ENCODE data around the gene NHSL1. TPM values are rescaled to one million over a fixed set of nuclear protein-coding genes. Genes with fewer than 3 reads are reported as not detected.

NHSL1 gene
- total RNA-seq, 4 donors from 2014 or later: 73.2 to 117 (median 98.0) TPM

GRCh38 chr6:138424004-138424904, 75.0 kb downstream of the NHSL1 start:
- in situ Hi-C loops (cut with MboI; ENCODE audit: low pct_ligation_motif_present in 1 of 4, low pct_unique_long_range_greater_than_20kb in 1 of 4, low sequenced_read_pairs in 3 of 4) (loop anchor here in 3 of 4 donors (25.0 kb wide), 2 partner anchors 312 to 338 kb away; partner anchors contain the start of genes CCDC28A (in 2 of the 3) and PERP (in 2 of the 3)), intact Hi-C loops (cut with DNase I; ENCODE audit: low total_unique reads) (no loop called here)
- Histone ChIP-seq H3K36me3 (peaks cover 0 to 7% (median 0%) of the 10 kb centered on the region in 4 donors), H3K4me1 (peaks cover 0 to 14% (median 1%) of the 10 kb centered on the region in 4 donors), H3K4me3 (no peak overlapping the region), H3K9me3 (no peaks in the 10 kb centered on the region), H3K27ac (no peak overlapping the region), H3K27me3 (no peaks in the 10 kb centered on the region)
- WGBS, 2 donors (ENCODE audit: low coverage in 1 of 2): 94 to 100% methylated on average over 2 to 47 of the region's 48 CpGs
- TF ChIP-seq POLR2A (IDR thresholded peaks at IDR 0.05) (no peak), EP300 (IDR thresholded peaks at IDR 0.05; ENCODE audit: low read depth) (no peak), POLR2AphosphoS5 (IDR thresholded peaks at IDR 0.05) (no peak)
- TF ChIP-seq, protein P1, sequence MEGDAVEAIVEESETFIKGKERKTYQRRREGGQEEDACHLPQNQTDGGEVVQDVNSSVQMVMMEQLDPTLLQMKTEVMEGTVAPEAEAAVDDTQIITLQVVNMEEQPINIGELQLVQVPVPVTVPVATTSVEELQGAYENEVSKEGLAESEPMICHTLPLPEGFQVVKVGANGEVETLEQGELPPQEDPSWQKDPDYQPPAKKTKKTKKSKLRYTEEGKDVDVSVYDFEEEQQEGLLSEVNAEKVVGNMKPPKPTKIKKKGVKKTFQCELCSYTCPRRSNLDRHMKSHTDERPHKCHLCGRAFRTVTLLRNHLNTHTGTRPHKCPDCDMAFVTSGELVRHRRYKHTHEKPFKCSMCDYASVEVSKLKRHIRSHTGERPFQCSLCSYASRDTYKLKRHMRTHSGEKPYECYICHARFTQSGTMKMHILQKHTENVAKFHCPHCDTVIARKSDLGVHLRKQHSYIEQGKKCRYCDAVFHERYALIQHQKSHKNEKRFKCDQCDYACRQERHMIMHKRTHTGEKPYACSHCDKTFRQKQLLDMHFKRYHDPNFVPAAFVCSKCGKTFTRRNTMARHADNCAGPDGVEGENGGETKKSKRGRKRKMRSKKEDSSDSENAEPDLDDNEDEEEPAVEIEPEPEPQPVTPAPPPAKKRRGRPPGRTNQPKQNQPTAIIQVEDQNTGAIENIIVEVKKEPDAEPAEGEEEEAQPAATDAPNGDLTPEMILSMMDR (IDR thresholded peaks at IDR 0.05): no peak
- DNase-seq: no peak

DNA sequence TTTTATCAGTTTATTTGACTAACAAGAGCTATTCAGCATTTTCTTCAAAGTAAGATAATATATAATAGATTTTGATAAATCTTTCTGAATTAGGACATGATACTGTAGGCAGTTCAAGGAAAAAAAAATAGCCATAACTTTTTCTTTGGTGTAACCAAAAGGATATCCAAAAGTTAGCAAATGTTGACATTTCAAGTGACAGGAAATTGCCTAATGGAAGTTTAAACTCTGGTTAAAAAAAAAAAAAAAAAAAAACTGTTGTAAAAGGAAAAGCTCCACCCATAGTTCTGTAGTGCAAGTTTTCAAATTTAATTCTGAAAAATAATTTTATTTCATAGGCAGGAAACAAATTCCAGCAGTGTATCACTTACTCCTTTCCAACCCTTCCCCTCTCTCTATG, 76.4 kb downstream of the NHSL1 start:
- Histone ChIP-seq H3K9me3 (no peaks in the 10 kb centered on the region), H3K4me1 (peaks cover 0 to 7% (median 0%) of the 10 kb centered on the region in 4 donors), H3K27ac (no peak overlapping the region), H3K4me3 (no peak overlapping the region), H3K27me3 (no peaks in the 10 kb centered on the region), H3K36me3 (peaks cover 0 to 7% (median 0%) of the 10 kb centered on the region in 4 donors)
- no peak for DNase-seq
- TF ChIP-seq POLR2A (IDR thresholded peaks at IDR 0.05): no peak
- TF ChIP-seq, protein P1 (IDR thresholded peaks at IDR 0.05): no peak
- no peak for TF ChIP-seq EP300 (IDR thresholded peaks at IDR 0.05; ENCODE audit: low read depth)
- TF ChIP-seq POLR2AphosphoS5 (IDR thresholded peaks at IDR 0.05): no peak
- intact Hi-C loops (cut with DNase I; ENCODE audit: low total_unique reads) (no loop called here), in situ Hi-C loops (cut with MboI; ENCODE audit: low pct_ligation_motif_present in 1 of 4, low pct_unique_long_range_greater_than_20kb in 1 of 4, low sequenced_read_pairs in 3 of 4) (loop anchor here in 3 of 4 donors (25.0 kb wide), 2 partner anchors 311 to 339 kb away; partner anchors contain the start of genes CCDC28A (in 2 of the 3) and PERP (in 2 of the 3))

- Histone ChIP-seq H3K36me3 (peaks cover 0 to 7% (median 0%) of the 10 kb centered on the region in 4 donors), H3K27ac (no peak overlapping the region), H3K9me3 (no peaks in the 10 kb centered on the region), H3K27me3 (no peaks in the 10 kb centered on the region), H3K4me3 (no peak overlapping the region), H3K4me1 (peaks cover 0 to 7% (median 0%) of the 10 kb centered on the region in 4 donors)
- DNase-seq: no peak
- intact Hi-C loops (cut with DNase I; ENCODE audit: low total_unique reads) (no loop called here), in situ Hi-C loops (cut with MboI; ENCODE audit: low pct_ligation_motif_present in 1 of 4, low pct_unique_long_range_greater_than_20kb in 1 of 4, low sequenced_read_pairs in 3 of 4) (loop anchor here in 3 of 4 donors (25.0 kb wide), 2 partner anchors 309 to 341 kb away; partner anchors contain the start of genes CCDC28A (in 2 of the 3) and PERP (in 2 of the 3))
- no peak for TF ChIP-seq POLR2A (IDR thresholded peaks at IDR 0.05)
- TF ChIP-seq POLR2AphosphoS5 (IDR thresholded peaks at IDR 0.05): no peak
- 93 to 95% methylated on average over 6 to 10 of the region's 10 CpGs for WGBS, 2 donors (ENCODE audit: low coverage in 1 of 2)
Measured at GRCh38 chr6:138421608-138422007, 77.7 kb downstream of the NHSL1 start.

- H3K4me3 ChIP-seq: no peak overlapping the region
- H3K27me3 ChIP-seq: no peaks in the 10 kb centered on the region
- intact Hi-C loops (cut with DNase I; ENCODE audit: low total_unique reads) (no loop called here), in situ Hi-C loops (cut with MboI; ENCODE audit: low pct_ligation_motif_present in 1 of 4, low pct_unique_long_range_greater_than_20kb in 1 of 4, low sequenced_read_pairs in 3 of 4) (loop anchor here in 3 of 4 donors (25.0 kb wide), 2 partner anchors 309 to 341 kb away; partner anchors contain the start of genes CCDC28A (in 2 of the 3) and PERP (in 2 of the 3))
- no peak for TF ChIP-seq POLR2AphosphoS5 (IDR thresholded peaks at IDR 0.05)
- TF ChIP-seq EP300 (IDR thresholded peaks at IDR 0.05; ENCODE audit: low read depth): no peak
- TF ChIP-seq POLR2A (IDR thresholded peaks at IDR 0.05): no peak
- TF ChIP-seq, protein P1 (IDR thresholded peaks at IDR 0.05): no peak
- peaks cover 0 to 7% (median 0%) of the 10 kb centered on the region in 4 donors for H3K4me1 ChIP-seq
- H3K9me3 ChIP-seq: no peaks in the 10 kb centered on the region
- DNase-seq: no peak
- WGBS, 2 donors (ENCODE audit: low coverage in 1 of 2): 79 to 84% methylated on average over 4 to 6 of the region's 6 CpGs
- peaks cover 0 to 7% (median 0%) of the 10 kb centered on the region in 4 donors for H3K36me3 ChIP-seq
- no peak overlapping the region for H3K27ac ChIP-seq
Measured at GRCh38 chr6:138421089-138421488, 78.2 kb downstream of the NHSL1 start.

Data from transverse colon (tissue), 4 donors.